Measurements from ENCODE around the gene PTPRC.
A peak's percentile ranks its signal among the peaks of the same experiment; 100 is the strongest.
"Not testable (repeated sequence)": the region's sequence is repeated elsewhere in the genome, so short reads cannot be mapped to it uniquely, and the experiment has no call there.

Gene PTPRC

GRCh38 chr1:198638894-198639635 lies at the start of gene PTPRC:
TSS of gene PTPRC (plus strand) at chr1:198639040. CDS start at chr1:198639269, 229 bp downstream.
- Mint-ChIP-seq H3K9me3 (peaks cover 6% of the 10 kb centered on the region), H3K36me3 (peaks cover 24% of the 10 kb centered on the region), H3K27me3 (no peaks in the 10 kb centered on the region), H3K27ac (peak within 1 kb of the TSS; percentile 97), H3K4me1 (peaks cover 59% of the 10 kb centered on the region), H3K4me3 (peak within 1 kb of the TSS; percentile 96)

GRCh38 chr1:198590454-198590853 lies 48.4 kb upstream of the PTPRC start:
- H3K9me3 Mint-ChIP-seq, result peaks cover 21% of the 10 kb centered on the region
- no peak overlapping the region for H3K4me3 Mint-ChIP-seq
- H3K36me3 Mint-ChIP-seq, result peaks cover 20% of the 10 kb centered on the region
- peaks cover 22% of the 10 kb centered on the region for H3K4me1 Mint-ChIP-seq
- no peaks in the 10 kb centered on the region for H3K27me3 Mint-ChIP-seq
- no peak overlapping the region for H3K27ac Mint-ChIP-seq

GRCh38 chr1:198595765-198596164 lies 43.1 kb upstream of the PTPRC start:
- H3K27me3 Mint-ChIP-seq, result no peaks in the 10 kb centered on the region
- H3K9me3 Mint-ChIP-seq, result peaks cover under 1% of the 10 kb centered on the region
- H3K27ac Mint-ChIP-seq, result peak overlapping the region; percentile 1
- H3K4me3 Mint-ChIP-seq, result no peak overlapping the region
- peaks cover 71% of the 10 kb centered on the region for H3K4me1 Mint-ChIP-seq
- H3K36me3 Mint-ChIP-seq, result peaks cover 11% of the 10 kb centered on the region

GRCh38 chr1:198597690-198598430 lies 41.0 kb upstream of the PTPRC start:
- Mint-ChIP-seq H3K4me3 (peak overlapping the region; percentile 71), H3K9me3 (peaks cover 9% of the 10 kb centered on the region), H3K36me3 (peaks cover 12% of the 10 kb centered on the region), H3K4me1 (peaks cover 88% of the 10 kb centered on the region), H3K27me3 (no peaks in the 10 kb centered on the region), H3K27ac (peak overlapping the region; percentile 92)

- H3K27ac Mint-ChIP-seq, result peak overlapping the region; percentile 88
- peaks cover 90% of the 10 kb centered on the region for H3K4me1 Mint-ChIP-seq
- H3K4me3 Mint-ChIP-seq, result peak overlapping the region; percentile 31
- no peaks in the 10 kb centered on the region for H3K27me3 Mint-ChIP-seq
- H3K9me3 Mint-ChIP-seq, result peaks cover 9% of the 10 kb centered on the region
- H3K36me3 Mint-ChIP-seq, result peaks cover 10% of the 10 kb centered on the region
These were observed 40.0 kb upstream of the PTPRC start for GRCh38 chr1:198598796-198599321.

- H3K27ac Mint-ChIP-seq, result peak overlapping the region; percentile 37
These were observed 39.1 kb upstream of the PTPRC start for GRCh38 chr1:198599749-198600148.

GRCh38 chr1:198600906-198601305 lies 37.9 kb upstream of the PTPRC start:
- Mint-ChIP-seq H3K36me3 (peaks cover 7% of the 10 kb centered on the region), H3K4me1 (peaks cover 90% of the 10 kb centered on the region), H3K27ac (peak overlapping the region; percentile 97), H3K27me3 (no peaks in the 10 kb centered on the region), H3K9me3 (peaks cover 9% of the 10 kb centered on the region), H3K4me3 (peak overlapping the region; percentile 48)

More at GRCh38 chr1:198599749-198600148, 39.1 kb upstream of the PTPRC start:
- Mint-ChIP-seq H3K36me3 (peaks cover 7% of the 10 kb centered on the region), H3K27me3 (no peaks in the 10 kb centered on the region), H3K9me3 (peaks cover 9% of the 10 kb centered on the region), H3K4me1 (peaks cover 91% of the 10 kb centered on the region), H3K4me3 (peak overlapping the region; percentile 31)

GRCh38 chr1:198601310-198601709 lies 37.5 kb upstream of the PTPRC start:
- not testable (repeated sequence) for H3K36me3 Mint-ChIP-seq, H3K9me3 Mint-ChIP-seq, H3K27me3 Mint-ChIP-seq
- peak overlapping the region; percentile 97 for H3K27ac Mint-ChIP-seq
- H3K4me3 Mint-ChIP-seq, result peak overlapping the region; percentile 48
- H3K4me1 Mint-ChIP-seq, result peaks cover 90% of the 10 kb centered on the region

GRCh38 chr1:198601936-198602889 lies 36.6 kb upstream of the PTPRC start:
- peaks cover 90% of the 10 kb centered on the region for H3K4me1 Mint-ChIP-seq
- peaks cover 5% of the 10 kb centered on the region for H3K36me3 Mint-ChIP-seq
- H3K27me3 Mint-ChIP-seq, result no peaks in the 10 kb centered on the region
- H3K4me3 Mint-ChIP-seq, result peak overlapping the region; percentile 57
- H3K9me3 Mint-ChIP-seq, result peaks cover 9% of the 10 kb centered on the region
- peak overlapping the region; percentile 97 for H3K27ac Mint-ChIP-seq

GRCh38 chr1:198604975-198605374 lies 33.9 kb upstream of the PTPRC start:
- Mint-ChIP-seq H3K27me3 (no peaks in the 10 kb centered on the region), H3K4me1 (peaks cover 86% of the 10 kb centered on the region), H3K27ac (no peak overlapping the region), H3K4me3 (no peak overlapping the region), H3K9me3 (peaks cover 13% of the 10 kb centered on the region), H3K36me3 (peaks cover 8% of the 10 kb centered on the region)

- Mint-ChIP-seq H3K27me3 (no peaks in the 10 kb centered on the region), H3K27ac (no peak overlapping the region), H3K4me3 (no peak overlapping the region), H3K36me3 (peaks cover 8% of the 10 kb centered on the region), H3K9me3 (peaks cover 13% of the 10 kb centered on the region), H3K4me1 (peaks cover 82% of the 10 kb centered on the region)
These were observed 33.4 kb upstream of the PTPRC start for GRCh38 chr1:198605406-198605805.

GRCh38 chr1:198606020-198606438 lies 32.8 kb upstream of the PTPRC start:
- peaks cover 82% of the 10 kb centered on the region for H3K4me1 Mint-ChIP-seq
- peak overlapping the region; percentile 66 for H3K27ac Mint-ChIP-seq

GRCh38 chr1:198607714-198608113 lies 31.1 kb upstream of the PTPRC start:
- Mint-ChIP-seq H3K9me3 (peaks cover 5% of the 10 kb centered on the region), H3K27ac (no peak overlapping the region), H3K36me3 (peaks cover 2% of the 10 kb centered on the region), H3K4me3 (no peak overlapping the region), H3K4me1 (peaks cover 82% of the 10 kb centered on the region), H3K27me3 (no peaks in the 10 kb centered on the region)

More at GRCh38 chr1:198606020-198606438, 32.8 kb upstream of the PTPRC start:
- Mint-ChIP-seq H3K36me3 (peaks cover 8% of the 10 kb centered on the region), H3K4me3 (no peak overlapping the region), H3K9me3 (peaks cover 12% of the 10 kb centered on the region), H3K27me3 (no peaks in the 10 kb centered on the region)

- peaks cover 9% of the 10 kb centered on the region for H3K9me3 Mint-ChIP-seq
- H3K27me3 Mint-ChIP-seq, result no peaks in the 10 kb centered on the region
- H3K27ac Mint-ChIP-seq, result peak overlapping the region; percentile 96
- peaks cover 2% of the 10 kb centered on the region for H3K36me3 Mint-ChIP-seq
- H3K4me1 Mint-ChIP-seq, result peaks cover 84% of the 10 kb centered on the region
- H3K4me3 Mint-ChIP-seq, result peak overlapping the region; percentile 55
These were observed 28.5 kb upstream of the PTPRC start for GRCh38 chr1:198610362-198610761.

GRCh38 chr1:198611219-198611618 lies 27.6 kb upstream of the PTPRC start:
- H3K36me3 Mint-ChIP-seq, result peaks cover 2% of the 10 kb centered on the region
- peak overlapping the region; percentile 55 for H3K4me3 Mint-ChIP-seq
- peaks cover 9% of the 10 kb centered on the region for H3K9me3 Mint-ChIP-seq
- no peaks in the 10 kb centered on the region for H3K27me3 Mint-ChIP-seq
- peak overlapping the region; percentile 96 for H3K27ac Mint-ChIP-seq
- peaks cover 84% of the 10 kb centered on the region for H3K4me1 Mint-ChIP-seq

All from activated naive CD4-positive, alpha-beta T cell treated with anti-CD3 and anti-CD28 coated beads, Interleukin-2, amount 50 U/mL, for 24 hours (primary cell).